Activated naive CD4-positive, alpha-beta T cell treated with Interleukin-2 at 50 U/mL for 16 hours (primary cell): ENCODE results near the gene MLXIPL.
"Not testable (repeated sequence)": the region's sequence is repeated elsewhere in the genome, so short reads cannot be mapped to it uniquely, and the experiment has no call there.

Experiments used
- DNase-seq: peaks from one replicate; pipeline ENCODE4 v3.0.0-alpha.2; 2020

MLXIPL gene

DNA sequence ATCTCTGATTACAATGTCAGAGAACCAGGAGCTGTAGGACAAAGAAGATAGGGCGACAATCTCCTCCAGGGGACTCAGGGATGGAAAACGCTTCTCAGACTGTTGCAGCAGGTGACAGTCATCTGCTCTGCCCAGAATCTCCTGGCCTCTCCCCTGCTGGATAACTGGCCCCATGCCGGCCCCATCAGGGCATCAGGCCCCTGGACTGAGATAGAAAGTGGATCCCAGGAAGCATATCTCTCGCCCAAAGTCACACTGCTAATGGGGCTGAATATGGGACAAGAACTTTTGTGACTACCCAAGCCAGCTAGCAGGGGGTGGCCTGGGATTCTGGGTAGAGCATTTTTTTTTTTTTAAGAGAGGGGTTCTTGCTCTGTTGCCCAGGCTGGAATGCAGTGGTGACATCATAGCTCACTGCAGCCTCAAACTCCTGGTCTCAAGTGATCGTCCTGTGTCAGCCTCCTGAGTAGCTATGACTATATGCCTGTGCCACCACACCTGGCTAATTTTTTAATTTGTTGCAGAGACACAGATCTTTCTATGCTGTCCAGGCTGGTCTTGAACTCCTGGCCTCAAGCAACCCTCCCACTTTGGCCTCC lies 20.5 kb upstream of the MLXIPL start:
- DNase-seq: no peak

GRCh38 chr7:73642834-73643233 lies 18.5 kb upstream of the MLXIPL start:
- no peak for DNase-seq

GRCh38 chr7:73638911-73639310 lies 14.6 kb upstream of the MLXIPL start:
- no peak for DNase-seq

DNA sequence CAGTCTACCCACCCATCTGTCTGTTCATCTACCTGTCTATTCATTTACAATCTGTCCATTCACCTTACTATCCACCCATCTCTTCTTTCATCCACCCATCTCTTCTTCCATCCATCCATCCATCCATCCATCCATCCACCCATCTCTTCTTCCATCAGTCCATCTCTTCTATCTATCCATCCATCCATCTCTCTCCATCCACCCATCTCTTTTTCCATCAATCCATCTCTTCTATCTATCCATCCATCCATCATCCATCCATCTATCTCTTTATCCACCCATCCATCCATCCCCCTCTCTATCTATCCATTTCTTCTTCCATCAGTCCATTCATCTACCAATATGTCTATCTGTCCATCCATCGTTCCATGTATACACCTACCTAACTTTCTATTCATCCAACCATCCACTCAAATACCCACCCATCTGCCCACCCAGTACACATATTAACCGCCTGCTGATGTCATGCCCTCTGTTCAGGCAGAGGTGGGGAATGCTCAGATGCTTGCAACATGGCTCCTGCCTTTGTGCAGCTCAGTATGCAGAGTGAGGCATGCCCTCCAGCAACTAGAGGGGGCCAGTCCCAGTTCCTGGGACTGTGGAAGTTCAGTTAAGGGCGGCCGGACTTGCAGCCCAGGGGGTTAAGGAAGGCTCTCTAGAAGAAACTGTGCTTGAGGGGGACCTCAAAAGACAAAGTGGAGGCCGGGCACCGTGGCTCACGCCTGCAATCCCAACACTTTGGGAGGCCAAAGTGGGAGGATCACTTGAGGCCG lies 11.3 kb upstream of the MLXIPL start:
- no peak for DNase-seq

GRCh38 chr7:73633844-73634243 lies 9.5 kb upstream of the MLXIPL start:
- DNase-seq: no peak

DNA sequence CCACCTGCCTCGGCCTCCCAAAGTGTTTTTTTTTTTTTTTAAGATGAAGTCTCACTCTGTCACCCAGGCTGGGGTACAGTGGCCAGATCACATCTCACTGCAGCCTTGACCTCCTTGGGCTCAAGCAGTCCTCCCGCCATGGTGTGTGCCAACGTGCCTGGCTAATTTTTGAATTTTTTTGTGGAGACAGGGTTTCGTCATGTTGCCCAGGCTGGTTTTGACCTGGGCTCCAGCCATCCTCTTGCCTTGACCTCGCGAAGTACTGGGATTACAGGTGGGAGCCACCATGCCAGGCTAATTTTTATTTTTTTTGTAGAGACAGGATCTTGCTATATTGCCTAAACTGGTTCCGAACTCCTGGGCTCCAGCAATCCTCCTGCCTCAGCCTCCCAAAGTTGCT lies 9.0 kb upstream of the MLXIPL start:
- DNase-seq: no peak

- no peak for DNase-seq
Observed at GRCh38 chr7:73631558-73631957, 7.2 kb upstream of the MLXIPL start.

GRCh38 chr7:73628504-73628903 lies 4.2 kb upstream of the MLXIPL start:
- DNase-seq: no peak

GRCh38 chr7:73626814-73627213 lies 2.5 kb upstream of the MLXIPL start:
- DNase-seq: no peak

DNA sequence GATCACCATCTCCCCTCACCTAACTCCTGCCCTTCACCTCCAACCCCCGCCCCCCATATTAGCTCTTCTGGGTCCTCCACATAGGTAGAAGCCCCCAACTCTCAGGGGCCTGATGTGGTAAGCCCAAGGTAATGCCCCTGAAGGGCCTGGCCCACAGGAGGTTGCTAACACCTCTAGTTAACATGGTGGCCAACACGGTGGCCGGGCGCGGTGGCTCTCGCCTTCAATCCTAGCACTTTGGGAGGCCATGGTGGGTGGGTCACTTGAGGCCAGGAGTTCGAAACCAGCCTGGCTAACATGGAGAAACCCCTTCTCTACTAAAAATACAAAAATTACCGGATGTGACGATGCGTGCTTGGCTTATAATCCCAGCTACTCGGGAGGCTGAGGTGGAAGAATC lies 954 bp upstream of the MLXIPL start:
- DNase-seq: no peak

DNA sequence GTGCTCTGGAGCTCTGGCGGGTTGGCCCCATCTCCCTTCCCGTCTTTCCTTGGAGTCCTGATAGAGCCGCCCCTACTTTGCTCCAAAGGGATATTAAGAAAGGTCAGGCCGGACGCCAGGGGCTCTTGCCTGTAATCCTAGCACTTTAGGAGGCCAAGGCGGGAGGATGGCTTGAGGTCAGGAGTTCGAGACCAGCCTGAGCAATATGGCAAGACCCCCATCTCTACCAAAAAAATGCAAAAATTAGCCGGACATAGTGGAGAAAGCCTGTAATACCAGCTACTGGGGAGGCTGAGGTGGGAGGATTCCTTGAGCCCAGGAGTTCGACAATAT lies 313 bp upstream of the MLXIPL start:
- DNase-seq: no peak

- DNase-seq: no peak
Observed at GRCh38 chr7:73622909-73623797, 1.2 kb downstream of the MLXIPL start.

- no peak for DNase-seq
Observed at GRCh38 chr7:73622527-73622908, 1.8 kb downstream of the MLXIPL start.

DNA sequence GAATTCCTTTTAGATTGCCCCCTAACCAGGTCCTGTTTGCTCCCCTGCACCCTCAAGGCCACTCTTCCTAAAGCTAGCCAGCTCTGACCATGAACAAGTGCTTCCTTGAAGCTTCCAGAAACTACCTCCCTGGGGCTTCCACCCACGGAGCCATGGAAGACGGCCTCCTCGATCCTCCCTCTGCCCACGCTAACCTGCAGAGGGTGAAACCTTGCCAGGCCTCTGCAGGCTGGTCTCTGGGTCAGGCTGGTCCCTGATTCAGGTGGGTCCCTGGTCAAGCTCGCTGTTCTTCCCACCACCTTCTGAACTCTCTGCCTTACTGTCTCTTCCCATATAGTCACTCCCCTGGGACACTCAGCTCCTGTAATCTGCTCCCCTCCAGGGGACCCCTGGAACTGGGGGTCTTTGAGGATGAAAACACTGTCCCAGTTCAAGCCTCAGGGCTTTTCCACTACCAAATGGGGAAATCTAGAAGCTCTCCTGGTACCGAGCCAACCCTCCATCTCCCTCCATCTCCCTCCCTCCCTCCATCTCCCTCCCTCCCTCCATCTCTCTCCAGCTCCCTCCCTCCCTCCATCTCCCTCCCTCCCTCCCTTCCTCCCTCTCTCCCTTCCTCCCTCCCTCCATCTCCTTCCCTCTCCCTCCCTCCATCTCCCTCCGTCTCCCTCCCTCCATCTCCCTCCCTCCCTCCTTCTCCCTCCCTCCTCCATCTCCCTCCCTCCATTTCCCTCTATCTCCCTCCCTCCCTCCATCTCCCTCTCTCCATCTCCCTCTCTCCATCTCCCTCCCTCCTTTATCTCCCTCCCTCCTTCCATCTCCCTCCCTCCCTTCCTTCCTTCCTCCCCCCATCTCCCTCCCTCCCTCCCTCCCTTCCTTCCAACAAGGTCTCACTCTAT lies 2.9 kb downstream of the MLXIPL start:
- no peak for DNase-seq

DNA sequence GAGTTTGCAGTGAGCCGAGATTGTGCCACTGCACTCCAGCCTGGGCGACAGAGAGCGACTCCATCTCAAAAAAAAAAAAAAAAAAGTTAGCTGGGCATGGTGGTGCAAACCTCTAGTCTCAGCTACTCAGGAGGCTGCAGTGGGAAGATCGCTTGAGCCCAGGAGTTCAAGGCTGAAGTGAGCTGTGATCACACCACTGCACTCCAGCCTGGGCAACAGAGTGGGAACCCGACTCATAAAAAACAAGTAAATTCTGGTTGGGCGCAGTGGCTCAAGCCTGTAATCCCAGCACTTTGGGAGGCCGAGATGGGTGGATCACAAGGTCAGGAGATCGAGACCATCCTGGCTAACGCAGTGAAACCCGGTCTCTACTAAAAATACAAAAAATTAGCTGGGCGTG lies 4.9 kb downstream of the MLXIPL start:
- not testable (repeated sequence) for DNase-seq

GRCh38 chr7:73618538-73618937 lies 5.8 kb downstream of the MLXIPL start:
- DNase-seq: no peak

DNA sequence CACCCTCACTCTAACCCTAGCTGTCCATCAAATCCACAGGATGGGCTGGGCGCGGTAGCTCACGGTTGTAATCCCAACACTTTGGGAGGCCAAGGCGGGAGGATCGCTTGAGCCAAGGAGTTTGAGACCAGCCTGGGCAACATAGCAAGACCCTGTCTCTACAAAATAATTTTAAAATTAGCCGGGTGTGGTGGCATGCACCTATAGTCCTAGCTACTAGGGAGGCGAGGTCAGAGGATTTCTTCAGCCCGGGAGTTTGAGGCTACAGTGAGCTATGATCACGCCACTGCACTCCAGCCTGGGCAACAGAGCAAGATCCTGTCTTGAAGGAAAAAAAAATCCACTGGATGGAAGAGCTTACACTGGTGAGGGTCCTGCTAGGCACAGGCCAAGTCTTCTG lies 6.8 kb downstream of the MLXIPL start:
- DNase-seq: not testable (repeated sequence)

DNA sequence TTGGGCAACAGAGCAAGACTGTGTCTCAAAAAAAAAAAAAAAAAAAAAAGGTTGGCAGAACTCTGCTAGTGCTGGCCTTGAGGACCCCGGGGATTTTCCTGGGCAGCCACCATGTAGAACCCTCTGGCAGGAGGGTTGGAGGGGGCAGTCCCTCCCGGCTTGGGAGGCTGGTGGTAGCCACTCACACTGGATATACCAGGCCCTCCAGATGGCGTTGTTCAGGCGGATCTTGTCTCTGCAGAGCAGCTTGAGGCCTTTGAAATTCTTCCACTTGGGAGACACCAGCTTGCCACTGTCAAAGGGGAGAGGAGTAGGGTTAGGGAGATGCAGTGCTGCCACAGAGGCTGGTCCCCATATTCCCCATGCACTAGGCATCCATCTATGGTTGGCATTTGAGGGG lies 8.4 kb downstream of the MLXIPL start:
- no peak for DNase-seq

GRCh38 chr7:73614937-73615336 lies 9.4 kb downstream of the MLXIPL start:
- DNase-seq: not testable (repeated sequence)

DNA sequence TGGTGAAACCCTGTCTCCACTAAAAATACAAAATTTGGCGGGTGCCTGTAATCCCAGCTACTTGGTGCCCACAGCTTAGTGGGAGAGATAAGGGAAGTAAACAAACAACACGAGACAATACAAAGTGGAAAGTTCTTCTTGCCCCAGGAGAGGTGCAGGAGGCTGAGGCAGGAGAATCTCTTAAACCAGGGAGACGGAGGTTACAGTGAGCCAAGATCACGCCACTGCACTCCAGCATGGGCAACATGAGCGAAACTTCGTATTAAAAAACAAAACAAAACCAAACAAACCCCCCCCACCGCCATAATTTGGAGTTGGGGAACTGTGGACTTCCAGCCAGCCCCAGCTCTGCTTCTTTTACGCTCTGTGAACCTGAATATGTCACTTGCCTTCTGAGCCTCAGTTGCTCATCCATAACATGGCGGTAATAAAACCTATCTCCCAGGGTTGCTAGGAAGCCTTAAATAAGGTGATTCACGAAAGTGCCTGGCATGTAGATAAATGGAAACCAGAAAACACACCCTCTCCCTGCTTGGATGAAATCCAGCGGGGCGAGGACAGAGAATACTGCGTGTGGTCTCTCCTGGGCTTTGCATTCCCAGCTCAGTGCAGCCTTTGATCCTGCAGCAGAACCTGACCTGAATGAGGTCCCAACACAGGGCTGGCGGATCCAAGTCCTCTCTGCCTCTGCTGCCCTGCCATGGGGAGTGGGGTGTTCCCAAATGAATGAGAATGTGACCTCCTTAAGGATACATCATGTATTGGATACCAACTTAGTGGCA lies 10.2 kb downstream of the MLXIPL start:
- no peak for DNase-seq

DNA sequence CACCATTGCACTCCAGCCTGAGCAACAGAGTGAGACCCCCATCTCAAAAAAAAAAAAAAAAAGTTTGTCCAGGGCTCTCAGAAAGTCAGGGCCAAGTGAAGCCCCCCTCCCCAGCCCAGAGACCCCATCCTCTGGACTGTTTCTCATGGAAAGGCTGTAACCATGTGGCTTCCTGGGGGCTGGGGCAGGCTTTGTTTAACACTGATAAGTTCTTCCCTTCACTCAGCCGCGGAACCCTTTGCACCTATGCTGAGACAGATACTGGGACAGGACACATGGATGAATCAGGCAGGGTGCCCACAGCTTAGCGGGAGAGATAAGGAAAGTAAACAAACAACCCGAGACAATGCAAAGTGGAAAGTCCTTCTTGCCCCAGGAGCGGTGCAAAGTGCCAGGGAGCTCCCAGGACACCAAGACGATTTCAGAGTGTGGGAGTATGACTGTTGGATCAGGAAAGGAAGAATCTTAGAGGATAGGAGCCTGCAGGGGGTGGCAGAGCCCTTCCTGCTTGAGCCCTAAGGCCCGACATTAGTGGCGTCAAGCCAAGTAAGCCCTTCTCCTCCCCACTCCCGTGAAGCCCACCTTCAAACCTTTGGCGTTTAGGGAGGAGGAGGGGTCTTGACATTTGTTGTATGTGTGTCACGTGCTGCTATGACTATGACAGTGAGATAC lies 11.6 kb downstream of the MLXIPL start:
- no peak for DNase-seq
